Cardiac fibroblast (primary cell): ENCODE measurements around the gene SV2B.

Experiments
- DNase-seq, 2 donors: peaks; one replicate each; pipeline versions ENCODE4 v3.0.0 to v3.0.0-alpha.2; 2010; ENCODE audit warnings: low read depth in 2 of 2
- H3K4me3 ChIP-seq, 2 donors: replicated peaks in 1 of 2; 1 replicate in 1 of 2; 2 replicates in 1 of 2; pipeline ENCODE4 v1.5.1; 2011; ENCODE audit warnings: low read depth in 2 of 2, low read length in 2 of 2, mild to moderate bottlenecking in 2 of 2, moderate library complexity in 1 of 2
- TF ChIP-seq, protein P1 (sequence below): IDR thresholded peaks from one replicate; pipeline ENCODE4 v1.5.1; 2011; ENCODE audit warnings: low read depth, mild to moderate bottlenecking, low read length, inconsistent platforms

SV2B gene

DNA sequence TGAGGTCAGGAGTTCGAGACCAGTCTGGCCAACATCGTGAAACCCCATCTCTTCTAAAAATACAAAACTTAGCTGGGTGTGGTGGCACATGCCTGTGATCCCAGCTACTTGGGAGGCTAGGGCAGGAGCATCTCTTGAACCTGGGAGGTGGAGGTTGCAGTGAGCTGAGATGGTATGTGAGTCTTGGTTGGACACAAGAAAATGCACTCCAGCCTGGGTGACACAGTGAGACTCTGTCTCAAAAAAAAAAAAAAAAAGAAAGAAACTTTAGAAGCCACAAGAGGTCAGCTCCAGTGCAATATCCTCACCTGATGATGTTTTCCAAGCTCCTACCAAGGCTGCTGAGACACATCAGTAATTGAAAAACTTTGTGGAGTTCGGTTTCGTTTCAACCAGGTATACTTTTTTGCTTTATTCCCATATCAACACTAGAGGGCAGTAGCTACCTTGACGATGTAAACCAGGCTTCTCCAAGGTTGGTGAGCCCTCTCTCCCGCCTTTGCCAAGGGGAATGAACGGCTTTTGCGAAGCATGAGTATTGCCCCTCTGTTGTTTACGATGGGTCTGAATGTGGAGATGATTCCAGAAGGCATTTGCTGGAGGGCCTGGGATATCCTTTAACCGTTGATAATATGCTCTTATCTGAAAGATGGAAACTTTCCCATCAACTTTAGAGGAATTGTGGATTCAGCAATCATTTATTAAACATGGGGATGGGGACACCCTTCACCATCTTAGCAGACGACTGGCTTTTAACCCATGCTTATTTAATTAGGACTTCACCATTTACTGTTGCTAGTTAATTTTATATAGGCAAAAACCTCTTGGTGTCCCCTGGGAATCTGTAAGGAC lies 202.8 kb downstream of the SV2B start:
- no peak overlapping the region for H3K4me3 ChIP-seq
- peak; percentile 76 to 80 for DNase-seq
- TF ChIP-seq, protein P1, sequence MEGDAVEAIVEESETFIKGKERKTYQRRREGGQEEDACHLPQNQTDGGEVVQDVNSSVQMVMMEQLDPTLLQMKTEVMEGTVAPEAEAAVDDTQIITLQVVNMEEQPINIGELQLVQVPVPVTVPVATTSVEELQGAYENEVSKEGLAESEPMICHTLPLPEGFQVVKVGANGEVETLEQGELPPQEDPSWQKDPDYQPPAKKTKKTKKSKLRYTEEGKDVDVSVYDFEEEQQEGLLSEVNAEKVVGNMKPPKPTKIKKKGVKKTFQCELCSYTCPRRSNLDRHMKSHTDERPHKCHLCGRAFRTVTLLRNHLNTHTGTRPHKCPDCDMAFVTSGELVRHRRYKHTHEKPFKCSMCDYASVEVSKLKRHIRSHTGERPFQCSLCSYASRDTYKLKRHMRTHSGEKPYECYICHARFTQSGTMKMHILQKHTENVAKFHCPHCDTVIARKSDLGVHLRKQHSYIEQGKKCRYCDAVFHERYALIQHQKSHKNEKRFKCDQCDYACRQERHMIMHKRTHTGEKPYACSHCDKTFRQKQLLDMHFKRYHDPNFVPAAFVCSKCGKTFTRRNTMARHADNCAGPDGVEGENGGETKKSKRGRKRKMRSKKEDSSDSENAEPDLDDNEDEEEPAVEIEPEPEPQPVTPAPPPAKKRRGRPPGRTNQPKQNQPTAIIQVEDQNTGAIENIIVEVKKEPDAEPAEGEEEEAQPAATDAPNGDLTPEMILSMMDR: peak; percentile 69

DNA sequence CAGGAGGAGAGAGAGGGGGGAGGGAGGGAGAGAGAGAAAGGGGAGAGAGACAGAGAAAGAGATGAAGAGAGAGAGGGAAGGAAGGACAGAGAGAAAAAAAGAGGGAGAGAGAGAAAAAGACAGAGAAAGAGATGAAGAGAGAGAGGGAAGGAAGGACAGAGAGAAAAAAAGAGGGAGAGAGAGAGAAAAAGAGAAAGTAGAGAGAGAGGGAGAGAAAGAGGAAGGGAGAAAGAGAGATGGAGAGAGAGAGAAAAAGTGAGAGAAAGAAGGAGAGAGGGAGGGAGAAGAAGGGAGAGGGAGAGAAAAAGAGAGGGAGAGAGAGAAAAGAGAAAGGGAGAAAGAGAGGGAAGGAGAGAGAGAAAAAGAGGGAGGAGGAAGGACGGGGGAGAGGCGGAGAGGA lies 204.2 kb downstream of the SV2B start:
- no peak for DNase-seq
- TF ChIP-seq, protein P1: no peak
- H3K4me3 ChIP-seq: no peak overlapping the region

DNA sequence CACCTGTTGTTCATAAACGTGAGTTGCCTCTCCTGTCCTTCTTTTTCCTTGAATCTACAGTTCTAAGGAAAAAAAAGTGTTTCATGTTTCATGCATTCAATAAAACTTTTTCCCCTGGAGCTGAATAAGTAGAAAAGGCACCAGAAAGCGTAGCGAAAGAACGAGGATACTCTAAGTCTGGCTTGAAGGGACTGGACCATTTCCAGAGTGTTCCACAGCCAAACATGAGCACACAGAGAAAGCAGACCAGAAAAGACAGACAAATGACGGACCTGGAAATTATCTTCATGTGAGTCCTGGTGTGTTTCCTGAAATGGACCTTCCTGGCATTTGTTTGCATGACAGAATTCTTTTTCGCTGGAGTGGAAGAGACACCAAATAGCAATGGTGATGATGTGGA lies 204.7 kb downstream of the SV2B start:
- TF ChIP-seq, protein P1: no peak
- no peak overlapping the region for H3K4me3 ChIP-seq
- no peak for DNase-seq

DNA sequence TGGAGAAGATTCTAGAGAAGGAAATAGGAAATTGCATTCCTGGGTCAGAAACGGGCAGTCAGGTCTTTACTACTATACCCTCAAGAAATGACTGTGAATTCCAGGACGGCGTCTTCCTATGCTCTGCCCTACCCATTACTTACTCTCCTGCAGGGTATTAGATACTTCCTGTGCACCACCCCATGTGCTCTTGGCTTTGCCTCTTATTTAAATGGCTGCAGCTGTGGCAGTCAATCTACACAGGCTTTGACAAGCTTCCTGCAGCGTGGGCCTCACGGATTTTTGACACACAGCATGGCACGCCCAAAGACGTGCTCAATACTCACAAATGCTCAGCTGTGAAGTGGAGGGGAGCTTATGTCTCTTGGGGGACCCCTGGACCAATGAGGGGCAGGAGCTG lies 206.1 kb downstream of the SV2B start:
- H3K4me3 ChIP-seq: no peak overlapping the region
- no peak for DNase-seq
- TF ChIP-seq, protein P1: no peak

DNA sequence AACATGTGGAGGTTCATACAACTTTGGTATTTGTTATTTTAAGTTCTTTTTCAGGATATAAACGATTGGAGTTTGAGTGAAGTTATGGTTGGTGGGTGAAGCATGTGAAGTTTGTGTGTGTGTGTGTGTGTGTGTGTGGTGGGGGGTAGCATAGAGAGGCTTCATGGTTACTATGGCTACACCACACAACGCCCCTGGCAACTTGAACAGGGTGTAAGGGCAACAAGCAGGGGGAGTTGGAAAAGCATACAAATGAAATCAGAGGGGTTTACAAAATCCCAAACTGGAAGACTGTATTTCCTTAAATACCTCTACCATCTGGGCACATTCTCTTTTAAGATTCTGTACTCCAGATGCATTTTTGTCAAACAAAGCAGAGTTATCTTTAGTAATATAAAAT lies 207.5 kb downstream of the SV2B start:
- H3K4me3 ChIP-seq: no peak overlapping the region
- TF ChIP-seq, protein P1: no peak
- no peak for DNase-seq

DNA sequence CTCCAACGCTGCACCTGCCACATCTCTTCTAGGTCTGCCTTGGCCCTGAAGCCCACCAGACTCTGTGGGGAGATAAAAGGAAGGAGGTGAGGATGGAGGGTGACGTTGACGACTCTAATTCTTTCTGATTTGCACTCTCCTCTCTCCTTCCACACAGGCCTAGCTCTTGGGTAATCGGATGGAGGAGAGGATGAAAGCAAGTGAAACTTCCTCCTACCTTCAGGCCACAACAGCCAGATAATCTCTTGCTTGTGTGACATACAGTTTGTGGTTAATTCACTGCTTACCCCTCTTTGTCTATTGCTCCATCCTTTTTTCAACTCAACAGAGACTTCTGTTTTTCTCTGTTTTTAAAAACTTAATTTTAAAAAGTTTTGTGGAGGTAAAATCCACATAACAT lies 208.1 kb downstream of the SV2B start:
- TF ChIP-seq, protein P1: no peak
- H3K4me3 ChIP-seq: no peak overlapping the region
- DNase-seq: no peak
